ENCODE measurements around the gene CORO7.

Gene CORO7

DNA sequence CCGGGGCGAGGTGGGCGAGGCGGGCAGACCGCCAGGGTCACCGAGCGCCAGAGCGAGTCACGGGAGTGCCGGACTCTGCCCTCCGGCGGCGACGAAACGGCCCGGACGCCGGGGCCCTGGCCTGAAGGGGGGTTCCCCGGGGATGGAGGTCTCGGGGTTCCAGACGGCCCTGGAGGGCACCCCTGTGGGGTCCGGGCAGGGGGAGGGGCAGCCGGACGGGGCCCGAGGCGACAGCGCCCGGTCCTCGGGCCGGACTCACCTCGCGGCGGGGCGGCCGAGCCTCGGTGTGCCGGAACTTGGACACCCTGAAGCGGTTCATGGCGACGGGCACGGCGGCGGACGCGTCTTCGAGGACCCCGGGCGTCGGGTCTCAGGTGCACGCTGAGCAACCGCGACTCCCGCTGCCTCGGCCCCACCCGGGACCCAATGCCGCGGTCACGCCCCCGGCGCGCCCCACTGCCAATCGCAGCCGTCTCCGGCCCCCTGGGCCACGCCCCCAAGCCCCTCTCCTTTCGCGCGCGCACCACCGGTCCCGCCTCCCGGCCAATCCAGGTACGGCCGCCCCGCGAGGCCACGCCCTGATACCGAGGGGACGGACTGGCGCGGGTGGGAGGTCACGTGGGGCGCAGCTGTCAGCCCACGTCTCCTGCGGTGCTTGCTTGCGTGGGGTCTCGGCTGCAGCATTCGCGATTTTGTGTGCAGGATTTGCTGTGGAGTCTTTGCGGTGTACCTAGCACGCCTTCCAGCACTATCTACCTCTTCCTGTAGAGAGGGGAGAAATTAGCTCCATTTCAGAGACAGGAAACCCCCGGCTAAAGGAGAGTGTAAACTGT is at the start of gene CORO7:
Gene CORO7, minus strand, starts transcription at position 397 of the 833 bp plus-strand sequence. Its CDS starts 78 bp downstream, at position 319.
- TF ChIP-seq GATA3 (IDR thresholded peaks at IDR 0.05; ENCODE audit: low read depth, low read length) (no peak), GATA2 (IDR thresholded peaks at IDR 0.05; ENCODE audit: low read depth, low read length) (no peak)

DNA sequence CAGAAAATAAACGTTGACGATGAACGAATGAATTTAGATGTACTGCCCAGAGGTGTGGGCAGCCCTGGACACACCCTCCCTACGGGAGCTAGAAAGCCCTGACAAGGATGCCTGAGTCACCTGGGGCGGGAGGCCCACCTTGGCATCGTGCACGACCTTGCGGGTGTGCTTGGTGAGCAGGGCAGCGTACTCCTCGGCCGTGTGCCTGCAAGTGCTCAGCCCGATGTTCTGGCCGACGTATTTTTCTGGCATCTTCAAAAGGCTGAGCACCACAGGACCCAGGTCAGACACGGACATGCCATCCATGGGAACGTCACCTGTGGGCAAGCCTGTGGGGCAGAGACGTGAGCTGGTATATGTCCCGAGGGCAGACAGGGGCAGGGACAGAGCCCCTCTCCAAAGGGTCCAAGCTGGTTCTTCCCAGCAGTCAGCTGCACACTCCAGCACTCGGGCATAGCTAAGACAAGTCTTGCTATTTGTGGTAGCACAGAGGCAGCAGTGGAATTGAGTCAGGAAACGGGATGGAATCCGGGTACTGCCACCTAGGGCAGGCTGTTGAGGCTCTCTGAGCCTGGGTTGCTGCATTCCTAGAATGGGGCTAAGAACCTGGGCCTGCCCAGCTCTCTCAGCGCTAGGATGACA is 47.2 kb upstream of the CORO7 start:
- TF ChIP-seq GATA2 (IDR thresholded peaks at IDR 0.05; ENCODE audit: low read depth, low read length) (no peak), GATA3 (IDR thresholded peaks at IDR 0.05; ENCODE audit: low read depth, low read length) (no peak)

DNA sequence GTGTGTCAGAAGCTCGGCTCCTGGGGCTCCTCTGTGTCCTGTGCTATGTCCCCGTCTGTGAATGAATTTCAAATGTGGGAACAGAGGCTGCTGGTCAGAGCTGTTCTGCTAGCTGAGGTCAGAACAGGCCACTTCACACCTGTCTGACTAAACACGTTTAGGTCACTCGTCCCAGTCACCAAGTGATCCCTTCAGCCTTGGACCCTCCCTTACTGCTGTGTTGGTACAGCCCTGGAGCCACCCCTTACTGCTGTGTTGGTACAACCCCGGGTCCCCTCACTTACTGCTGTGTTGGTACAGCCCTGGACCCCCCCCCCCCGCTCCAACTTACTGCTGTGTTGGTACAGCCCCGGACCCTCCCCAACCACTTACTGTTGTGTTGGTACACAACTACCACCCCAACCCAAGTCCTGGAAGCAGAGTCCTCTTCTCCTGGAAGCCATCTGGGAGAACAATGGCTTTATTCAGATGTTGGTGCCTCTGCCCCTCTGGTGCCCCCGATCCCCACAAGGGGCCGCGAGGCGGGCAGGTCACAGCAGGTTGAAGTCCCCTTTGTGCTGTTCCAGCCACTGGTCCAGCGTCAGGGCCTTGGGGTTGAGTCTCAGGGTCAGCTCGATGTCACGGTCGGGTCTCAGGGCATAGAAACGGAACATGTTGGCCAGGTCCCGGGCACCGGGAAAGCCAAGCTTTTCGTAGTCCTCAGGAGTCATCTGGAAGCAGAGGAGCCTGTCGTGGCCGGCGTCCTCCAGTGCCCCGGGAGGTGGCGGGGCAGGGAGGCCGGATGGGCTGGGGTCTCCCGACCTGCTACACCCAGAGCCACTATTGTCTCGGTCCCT is 45.1 kb upstream of the CORO7 start:
- TF ChIP-seq GATA2 (IDR thresholded peaks at IDR 0.05; ENCODE audit: low read depth, low read length), result no peak
- TF ChIP-seq GATA3 (IDR thresholded peaks at IDR 0.05; ENCODE audit: low read depth, low read length), result no peak

DNA sequence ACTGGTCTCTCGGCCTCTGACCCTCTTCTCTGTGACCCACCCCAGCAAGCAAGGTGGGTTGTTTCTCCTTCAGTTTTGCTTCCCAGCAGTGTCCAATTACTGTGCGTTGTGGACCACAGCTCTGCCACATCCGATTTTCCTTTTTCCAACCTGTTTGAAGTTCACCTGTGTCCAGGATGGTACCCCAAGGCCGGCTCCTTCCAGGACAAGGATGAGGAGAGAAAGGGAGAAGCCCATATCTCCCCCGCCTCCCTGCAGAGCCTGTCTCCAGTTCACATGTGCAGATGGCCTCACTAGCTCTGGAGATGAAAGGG is 44.5 kb upstream of the CORO7 start:
- TF ChIP-seq GATA2 (IDR thresholded peaks at IDR 0.05; ENCODE audit: low read depth, low read length), result no peak
- no peak for TF ChIP-seq GATA3 (IDR thresholded peaks at IDR 0.05; ENCODE audit: low read depth, low read length)

DNA sequence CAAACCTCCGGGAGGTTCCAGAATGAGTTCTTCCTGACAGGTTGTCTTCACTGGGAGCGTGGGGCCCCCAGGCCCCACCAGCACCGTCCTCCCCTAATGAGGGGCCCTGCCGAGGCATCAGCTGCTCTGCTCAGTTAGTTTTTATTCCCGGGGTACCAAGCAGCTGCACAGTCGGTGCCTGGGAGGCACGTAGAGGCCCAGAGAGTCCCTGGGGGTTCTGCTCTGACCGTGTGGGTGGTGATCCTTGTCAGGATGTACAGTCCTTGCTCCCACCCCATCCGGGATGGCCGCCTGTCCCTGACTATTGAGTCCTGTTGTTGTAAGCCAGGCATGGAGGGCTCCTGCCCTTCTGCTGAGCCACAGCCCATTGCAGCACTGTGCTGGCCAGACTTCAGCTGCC is 39.6 kb upstream of the CORO7 start:
- TF ChIP-seq GATA3 (IDR thresholded peaks at IDR 0.05; ENCODE audit: low read depth, low read length) (no peak), GATA2 (IDR thresholded peaks at IDR 0.05; ENCODE audit: low read depth, low read length) (no peak)

DNA sequence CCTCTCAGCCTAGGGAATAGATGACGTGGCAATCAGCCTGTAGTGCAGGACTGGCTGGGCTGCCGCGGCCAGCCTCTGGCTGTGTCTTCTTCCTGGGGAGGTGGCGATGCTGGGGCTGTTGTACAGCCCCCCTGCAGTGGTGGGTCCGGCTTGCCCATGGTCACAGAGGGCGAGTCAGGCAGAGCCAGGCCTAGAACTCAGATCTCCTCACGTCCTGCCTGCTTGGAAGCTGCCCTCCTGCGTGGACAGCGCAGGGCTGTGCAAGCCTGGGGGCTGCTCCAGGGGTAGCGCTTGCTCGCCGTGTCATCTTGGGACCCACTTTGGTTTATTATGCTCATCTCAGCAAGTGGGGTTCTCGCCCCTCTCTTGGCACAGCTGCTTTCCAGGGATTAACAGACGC is 38.7 kb upstream of the CORO7 start:
- TF ChIP-seq GATA2 (IDR thresholded peaks at IDR 0.05; ENCODE audit: low read depth, low read length), result no peak

DNA sequence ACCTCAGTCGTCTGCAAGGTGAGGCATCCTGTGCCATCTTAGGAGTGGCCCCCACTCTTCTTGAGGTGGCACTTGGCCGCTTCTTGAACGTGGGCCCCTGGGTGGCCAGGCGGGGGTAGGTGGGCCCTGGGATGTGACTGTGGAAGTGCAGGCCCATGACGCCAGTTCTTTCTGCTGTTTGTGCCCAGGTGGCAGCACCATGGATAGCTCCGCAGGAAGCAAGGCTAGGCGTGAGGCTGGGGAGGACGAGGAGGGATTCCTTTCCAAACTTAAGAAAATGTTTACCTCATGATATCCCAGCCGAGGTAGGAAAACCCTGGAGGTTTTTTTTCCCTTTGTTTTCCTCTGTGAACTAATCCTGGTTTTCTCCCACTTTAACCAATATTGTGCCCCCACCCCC is 38.2 kb upstream of the CORO7 start:
- TF ChIP-seq GATA3 (IDR thresholded peaks at IDR 0.05; ENCODE audit: low read depth, low read length) (no peak), GATA2 (IDR thresholded peaks at IDR 0.05; ENCODE audit: low read depth, low read length) (no peak)

DNA sequence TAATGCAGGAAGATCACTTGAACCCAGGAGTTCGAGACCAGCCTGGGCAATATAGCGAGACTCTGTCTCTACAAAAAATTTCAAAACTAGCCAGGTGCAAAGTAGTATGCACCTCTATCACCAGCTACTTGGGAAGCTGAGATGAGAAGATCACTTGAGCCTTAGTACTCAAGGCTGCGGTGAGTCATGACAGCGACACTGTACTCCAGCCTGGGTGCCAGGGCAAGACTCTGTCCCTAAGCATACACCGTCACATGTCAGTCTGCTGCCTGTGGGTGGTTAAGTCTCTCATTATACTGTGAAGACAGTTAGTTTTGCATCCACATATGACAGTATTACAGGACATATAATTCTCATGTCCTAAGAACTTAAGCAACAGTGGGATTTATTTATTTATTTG is 36.3 kb upstream of the CORO7 start:
- TF ChIP-seq GATA3 (IDR thresholded peaks at IDR 0.05; ENCODE audit: low read depth, low read length) (no peak), GATA2 (IDR thresholded peaks at IDR 0.05; ENCODE audit: low read depth, low read length) (no peak)

DNA sequence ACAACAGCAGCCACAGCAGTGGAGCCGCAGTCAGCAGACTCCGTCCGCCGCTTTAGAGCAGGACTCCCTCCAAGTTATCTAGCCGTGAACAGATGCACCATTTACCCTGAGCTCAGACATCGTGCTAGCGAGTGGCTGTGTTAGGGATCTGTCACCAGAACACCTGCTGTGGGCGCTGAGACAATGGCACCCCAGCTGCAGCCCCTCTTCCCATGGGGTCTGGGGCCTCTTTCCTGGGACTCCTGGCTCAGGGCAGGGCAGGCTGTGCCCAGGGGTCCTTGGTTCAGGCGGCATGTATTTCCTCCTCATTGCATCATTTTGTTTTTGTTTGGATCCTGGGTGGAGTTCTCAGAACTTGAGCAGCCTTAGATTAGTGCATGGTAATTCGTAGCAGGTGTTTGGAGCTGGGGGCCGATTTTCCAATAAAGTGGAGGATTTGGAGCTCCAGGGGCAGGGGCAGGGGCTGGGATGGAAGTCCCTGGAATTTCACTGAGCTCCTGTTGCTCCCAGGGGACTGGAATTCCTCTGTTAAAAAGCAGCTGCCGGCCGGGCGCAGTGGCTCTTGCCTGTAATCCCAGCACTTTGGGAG is 34.6 kb upstream of the CORO7 start:
- TF ChIP-seq GATA3 (IDR thresholded peaks at IDR 0.05; ENCODE audit: low read depth, low read length) (no peak), GATA2 (IDR thresholded peaks at IDR 0.05; ENCODE audit: low read depth, low read length) (no peak)

DNA sequence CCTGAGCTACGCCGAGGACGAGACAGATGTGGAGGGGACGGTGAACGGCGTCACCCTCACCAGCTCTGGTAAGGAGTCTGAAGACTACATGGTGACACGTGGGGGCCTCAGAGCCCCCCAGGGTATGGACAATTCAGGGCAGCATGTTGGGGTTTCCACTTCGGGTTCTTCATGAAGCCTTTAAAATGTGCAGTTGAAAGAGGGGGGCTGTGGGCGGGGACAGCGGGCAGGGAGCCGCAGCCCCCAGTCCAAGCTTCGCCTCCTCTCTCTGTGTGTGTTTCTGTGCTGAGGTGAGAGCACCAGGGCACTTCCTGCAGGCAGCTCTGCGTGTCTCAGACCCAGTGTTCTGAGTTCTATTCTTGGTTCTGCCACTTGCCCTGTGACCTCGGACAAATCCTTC is 34.0 kb upstream of the CORO7 start:
- TF ChIP-seq GATA3 (IDR thresholded peaks at IDR 0.05; ENCODE audit: low read depth, low read length) (no peak), GATA2 (IDR thresholded peaks at IDR 0.05; ENCODE audit: low read depth, low read length) (no peak)

DNA sequence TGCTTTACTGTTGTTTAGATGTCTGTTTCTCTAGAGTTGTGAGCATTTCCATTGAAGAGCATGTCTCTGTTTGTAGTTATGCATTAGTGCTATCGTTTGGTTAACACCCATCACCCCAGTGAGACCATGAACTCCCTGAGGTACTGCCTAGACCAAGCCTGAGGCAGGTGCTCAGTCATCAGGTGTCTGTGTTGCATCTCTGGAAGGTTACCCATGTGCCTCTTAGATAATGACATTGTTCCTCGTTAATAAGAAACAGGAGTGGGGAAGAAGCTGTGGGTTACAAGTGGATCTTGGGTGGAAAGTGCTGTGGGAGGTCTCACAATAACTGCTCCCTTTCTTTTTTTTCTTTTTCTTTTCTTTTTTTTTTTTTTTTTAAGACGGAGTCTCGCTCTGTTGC is 27.6 kb upstream of the CORO7 start:
- no peak for TF ChIP-seq GATA3 (IDR thresholded peaks at IDR 0.05; ENCODE audit: low read depth, low read length)
- TF ChIP-seq GATA2 (IDR thresholded peaks at IDR 0.05; ENCODE audit: low read depth, low read length), result no peak

DNA sequence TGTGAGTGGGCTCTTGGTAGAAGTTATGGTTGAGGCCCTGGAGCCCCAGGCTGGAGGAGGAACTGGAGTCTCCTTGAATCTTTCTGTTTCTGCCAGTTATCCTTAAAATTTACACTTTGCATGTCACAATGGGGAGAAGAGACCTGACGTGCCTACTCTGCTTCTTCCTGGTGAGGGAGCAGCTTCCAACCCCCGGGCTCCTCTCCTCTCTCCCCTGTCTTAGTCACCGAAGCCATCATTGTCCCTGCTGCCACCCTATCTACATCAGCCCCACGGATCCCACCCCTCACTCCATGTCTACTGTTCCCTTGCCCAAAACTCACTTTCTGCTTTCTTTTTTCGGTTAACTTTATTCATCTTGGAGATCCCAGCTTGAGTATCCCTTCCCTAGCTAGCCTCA is 26.9 kb upstream of the CORO7 start:
- TF ChIP-seq GATA2 (IDR thresholded peaks at IDR 0.05; ENCODE audit: low read depth, low read length) (no peak), GATA3 (IDR thresholded peaks at IDR 0.05; ENCODE audit: low read depth, low read length) (no peak)

DNA sequence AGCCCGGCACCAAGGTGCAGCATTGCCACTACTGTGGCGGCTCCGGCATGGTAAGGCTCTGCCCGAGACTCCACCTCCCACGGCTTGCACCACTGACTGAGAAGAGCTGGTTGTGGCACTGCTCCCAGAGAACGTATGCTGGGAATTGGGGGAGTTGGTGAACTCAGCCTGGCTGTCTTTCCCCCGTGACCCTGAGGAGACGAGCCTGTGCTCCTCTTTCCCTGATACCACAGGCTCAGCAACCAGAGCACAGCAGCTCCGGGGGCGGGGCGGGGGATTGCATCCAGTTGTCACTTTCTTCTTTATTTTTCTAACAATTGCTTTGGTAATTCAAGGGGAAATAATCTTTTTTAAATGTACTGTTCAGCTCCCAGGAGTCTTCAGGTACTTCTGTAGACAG is 26.0 kb upstream of the CORO7 start:
- no peak for TF ChIP-seq GATA3 (IDR thresholded peaks at IDR 0.05; ENCODE audit: low read depth, low read length)
- TF ChIP-seq GATA2 (IDR thresholded peaks at IDR 0.05; ENCODE audit: low read depth, low read length), result no peak

DNA sequence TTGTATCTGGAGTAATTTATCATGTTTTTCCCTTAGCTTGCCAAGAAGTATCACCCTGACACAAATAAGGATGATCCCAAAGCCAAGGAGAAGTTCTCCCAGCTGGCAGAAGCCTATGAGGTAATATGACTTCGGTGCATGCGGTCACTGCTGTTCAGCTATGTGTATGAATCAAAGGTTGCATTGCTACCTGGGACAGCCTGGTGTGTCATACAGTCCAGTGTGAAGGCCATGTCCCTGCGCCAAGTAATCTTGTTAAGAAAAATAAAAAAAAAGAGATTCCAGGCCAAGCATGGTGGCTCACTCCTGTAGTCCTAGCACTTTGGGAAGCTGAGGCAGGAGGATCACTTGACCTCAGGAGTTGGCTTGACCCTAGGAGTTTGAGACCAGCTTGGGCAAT is 21.0 kb upstream of the CORO7 start:
- no peak for TF ChIP-seq GATA3 (IDR thresholded peaks at IDR 0.05; ENCODE audit: low read depth, low read length)

All from SH-SY5Y (cell line).